Measurements from ENCODE around the gene EPB41L1. TPM values are rescaled to one million over a fixed set of nuclear protein-coding genes. Genes with fewer than 3 reads are reported as not detected.

EPB41L1 gene
- total and polyA plus RNA-seq, 2 experiments from 2014 or later, result 17.0 to 19.2 TPM

GRCh38 chr20:36203861-36204260 is 49.3 kb downstream of the EPB41L1 start:
- Histone ChIP-seq H3K79me2 (ENCODE audit: insufficient read depth) (no peaks in the 10 kb centered on the region), H3K27me3 (replicated peaks; ENCODE audit: insufficient read depth) (no peaks in the 10 kb centered on the region), H3K4me2 (ENCODE audit: unreplicated experiment) (no peak overlapping the region), H3K9ac (no peak overlapping the region), H3K9me3 (ENCODE audit: low read depth) (no peaks in the 10 kb centered on the region), H3K27ac (no peak overlapping the region), H2AFZ (no peak overlapping the region), H3K36me3 (ENCODE audit: low read depth) (no peaks in the 10 kb centered on the region), H3K4me3 (no peak overlapping the region), H3F3A (ENCODE audit: insufficient read depth) (no peaks in the 10 kb centered on the region), H3K4me1 (ENCODE audit: insufficient read depth) (no peaks in the 10 kb centered on the region), H4K20me1 (ENCODE audit: insufficient read depth) (no peaks in the 10 kb centered on the region), H3K9me2 (ENCODE audit: insufficient read depth) (no peaks in the 10 kb centered on the region)
- WGBS, 2 experiments (ENCODE audit: low coverage in 1 of 2, low lambda C conversion rate in 2 of 2, missing lambda C conversion rate in 2 of 2), result 77 to 78% methylated on average over 3 of the region's 3 CpGs
- in situ Hi-C loops (cut with MboI), result loop anchor here (10.0 kb wide), 1 partner anchor 231 kb away; no protein-coding TSS in a partner anchor
- no peak for DNase-seq
- TF ChIP-seq EZH2phosphoT487 (IDR thresholded peaks at IDR 0.05; ENCODE audit: insufficient read depth, low read depth) (no peak), EZH2 (IDR thresholded peaks at IDR 0.05; ENCODE audit: insufficient read depth, poor library complexity, severe bottlenecking) (no peak)

- H3K4me2 ChIP-seq (ENCODE audit: unreplicated experiment), result no peak overlapping the region
- WGBS, 2 experiments (ENCODE audit: low coverage in 1 of 2, low lambda C conversion rate in 2 of 2, missing lambda C conversion rate in 2 of 2), result 52 to 56% methylated on average over 3 of the region's 3 CpGs
- no peak overlapping the region for H3K4me3 ChIP-seq
- H4K20me1 ChIP-seq (ENCODE audit: insufficient read depth), result no peaks in the 10 kb centered on the region
- no peak overlapping the region for H3K27ac ChIP-seq
- H3K9me3 ChIP-seq (ENCODE audit: low read depth), result no peaks in the 10 kb centered on the region
- no peaks in the 10 kb centered on the region for H3F3A ChIP-seq (ENCODE audit: insufficient read depth)
- no peaks in the 10 kb centered on the region for H3K79me2 ChIP-seq (ENCODE audit: insufficient read depth)
- in situ Hi-C loops (cut with MboI), result loop anchor here (10.0 kb wide), 1 partner anchor 230 kb away; no protein-coding TSS in a partner anchor
- no peak overlapping the region for H2AFZ ChIP-seq
- no peaks in the 10 kb centered on the region for H3K36me3 ChIP-seq (ENCODE audit: low read depth)
- no peaks in the 10 kb centered on the region for H3K9me2 ChIP-seq (ENCODE audit: insufficient read depth)
- DNase-seq, result no peak
- no peak overlapping the region for H3K9ac ChIP-seq
- H3K27me3 ChIP-seq (replicated peaks; ENCODE audit: insufficient read depth), result no peaks in the 10 kb centered on the region
- TF ChIP-seq EZH2phosphoT487 (IDR thresholded peaks at IDR 0.05; ENCODE audit: insufficient read depth, low read depth), result no peak
- H3K4me1 ChIP-seq (ENCODE audit: insufficient read depth), result no peaks in the 10 kb centered on the region
These were observed 50.5 kb downstream of the EPB41L1 start for GRCh38 chr20:36205026-36205425.

GRCh38 chr20:36206068-36206467 is 51.5 kb downstream of the EPB41L1 start:
- H4K20me1 ChIP-seq (ENCODE audit: insufficient read depth), result no peaks in the 10 kb centered on the region
- H3K36me3 ChIP-seq (ENCODE audit: low read depth), result no peaks in the 10 kb centered on the region
- no peak overlapping the region for H3K4me3 ChIP-seq
- H3K9me2 ChIP-seq (ENCODE audit: insufficient read depth), result no peaks in the 10 kb centered on the region
- H3F3A ChIP-seq (ENCODE audit: insufficient read depth), result no peaks in the 10 kb centered on the region
- H3K4me1 ChIP-seq (ENCODE audit: insufficient read depth), result no peaks in the 10 kb centered on the region
- WGBS, 2 experiments (ENCODE audit: low coverage in 1 of 2, low lambda C conversion rate in 2 of 2, missing lambda C conversion rate in 2 of 2), result 92 to 94% methylated on average over 8 to 9 of the region's 9 CpGs
- no peak for TF ChIP-seq EZH2 (IDR thresholded peaks at IDR 0.05; ENCODE audit: insufficient read depth, poor library complexity, severe bottlenecking)
- no peak for TF ChIP-seq EZH2phosphoT487 (IDR thresholded peaks at IDR 0.05; ENCODE audit: insufficient read depth, low read depth)
- no peaks in the 10 kb centered on the region for H3K9me3 ChIP-seq (ENCODE audit: low read depth)
- no peak overlapping the region for H3K9ac ChIP-seq
- no peak overlapping the region for H2AFZ ChIP-seq
- no peak for DNase-seq
- H3K27ac ChIP-seq, result no peak overlapping the region
- in situ Hi-C loops (cut with MboI), result loop anchor here (10.0 kb wide), 1 partner anchor 229 kb away; no protein-coding TSS in a partner anchor
- no peak overlapping the region for H3K4me2 ChIP-seq (ENCODE audit: unreplicated experiment)
- no peaks in the 10 kb centered on the region for H3K79me2 ChIP-seq (ENCODE audit: insufficient read depth)
- H3K27me3 ChIP-seq (replicated peaks; ENCODE audit: insufficient read depth), result no peaks in the 10 kb centered on the region

- 84 to 85% methylated on average over 9 of the region's 9 CpGs for WGBS, 2 experiments (ENCODE audit: low coverage in 1 of 2, low lambda C conversion rate in 2 of 2, missing lambda C conversion rate in 2 of 2)
- no peak overlapping the region for H3K9ac ChIP-seq
- H3K4me2 ChIP-seq (ENCODE audit: unreplicated experiment), result no peak overlapping the region
- H4K20me1 ChIP-seq (ENCODE audit: insufficient read depth), result no peaks in the 10 kb centered on the region
- no peak overlapping the region for H3K4me3 ChIP-seq
- H3K27me3 ChIP-seq (replicated peaks; ENCODE audit: insufficient read depth), result no peaks in the 10 kb centered on the region
- H2AFZ ChIP-seq, result no peak overlapping the region
- in situ Hi-C loops (cut with MboI), result loop anchor here (10.0 kb wide), 1 partner anchor 228 kb away; no protein-coding TSS in a partner anchor
- no peaks in the 10 kb centered on the region for H3F3A ChIP-seq (ENCODE audit: insufficient read depth)
- no peaks in the 10 kb centered on the region for H3K4me1 ChIP-seq (ENCODE audit: insufficient read depth)
- no peak for TF ChIP-seq EZH2 (IDR thresholded peaks at IDR 0.05; ENCODE audit: insufficient read depth, poor library complexity, severe bottlenecking)
- TF ChIP-seq EZH2phosphoT487 (IDR thresholded peaks at IDR 0.05; ENCODE audit: insufficient read depth, low read depth), result no peak
- H3K79me2 ChIP-seq (ENCODE audit: insufficient read depth), result no peaks in the 10 kb centered on the region
- no peaks in the 10 kb centered on the region for H3K36me3 ChIP-seq (ENCODE audit: low read depth)
- no peaks in the 10 kb centered on the region for H3K9me2 ChIP-seq (ENCODE audit: insufficient read depth)
- no peaks in the 10 kb centered on the region for H3K9me3 ChIP-seq (ENCODE audit: low read depth)
- no peak for DNase-seq
- H3K27ac ChIP-seq, result no peak overlapping the region
These were observed 52.1 kb downstream of the EPB41L1 start for GRCh38 chr20:36206641-36207040.

- Histone ChIP-seq H3K4me1 (ENCODE audit: insufficient read depth) (no peaks in the 10 kb centered on the region), H3F3A (ENCODE audit: insufficient read depth) (no peaks in the 10 kb centered on the region), H3K4me3 (no peak overlapping the region), H3K9me2 (ENCODE audit: insufficient read depth) (no peaks in the 10 kb centered on the region), H3K27me3 (replicated peaks; ENCODE audit: insufficient read depth) (no peaks in the 10 kb centered on the region), H3K36me3 (ENCODE audit: low read depth) (no peaks in the 10 kb centered on the region), H2AFZ (no peak overlapping the region), H3K4me2 (ENCODE audit: unreplicated experiment) (no peak overlapping the region), H3K79me2 (ENCODE audit: insufficient read depth) (no peaks in the 10 kb centered on the region), H3K9ac (no peak overlapping the region), H3K27ac (no peak overlapping the region), H3K9me3 (ENCODE audit: low read depth) (no peaks in the 10 kb centered on the region), H4K20me1 (ENCODE audit: insufficient read depth) (no peaks in the 10 kb centered on the region)
- 71 to 76% methylated on average over 11 of the region's 11 CpGs for WGBS, 2 experiments (ENCODE audit: low coverage in 1 of 2, low lambda C conversion rate in 2 of 2, missing lambda C conversion rate in 2 of 2)
- no peak for DNase-seq
- in situ Hi-C loops (cut with MboI), result loop anchor here (10.0 kb wide), 1 partner anchor 227 kb away; no protein-coding TSS in a partner anchor
- no peak for TF ChIP-seq EZH2 (IDR thresholded peaks at IDR 0.05; ENCODE audit: insufficient read depth, poor library complexity, severe bottlenecking)
- TF ChIP-seq EZH2phosphoT487 (IDR thresholded peaks at IDR 0.05; ENCODE audit: insufficient read depth, low read depth), result no peak
These were observed 53.1 kb downstream of the EPB41L1 start for GRCh38 chr20:36207602-36208001.
